GM18502 (cell line): Measurements from ENCODE around the gene MSL3.

Experiments
- ATAC-seq: cut with Tn5 transposase; IDR thresholded peaks from one replicate; pipeline ENCODE4 v1.9.1; 2021; ENCODE audit warnings: mild to moderate bottlenecking; ENCODE audit not compliant: unreplicated experiment, poor library complexity

Gene MSL3

GRCh38 chrX:11758400-11759171, 549 bp downstream of the MSL3 start:
- peak; percentile 40 for ATAC-seq

- no peak for ATAC-seq
Measured at GRCh38 chrX:11759172-11759460, 1.1 kb downstream of the MSL3 start.

GRCh38 chrX:11759461-11760311, 1.6 kb downstream of the MSL3 start:
- ATAC-seq = peak; percentile 82

GRCh38 chrX:11760958-11761357, 2.9 kb downstream of the MSL3 start:
- ATAC-seq = no peak

GRCh38 chrX:11764602-11765067, 6.6 kb downstream of the MSL3 start:
- ATAC-seq = no peak

GRCh38 chrX:11765449-11765848, 7.4 kb downstream of the MSL3 start:
- no peak for ATAC-seq

GRCh38 chrX:11766487-11766886, 8.4 kb downstream of the MSL3 start:
- no peak for ATAC-seq

GRCh38 chrX:11768039-11768438, 10.0 kb downstream of the MSL3 start:
- peak; percentile 80 for ATAC-seq

- peak; percentile 75 for ATAC-seq
Measured at GRCh38 chrX:11770320-11770719, 12.3 kb downstream of the MSL3 start.

- ATAC-seq = no peak
Measured at GRCh38 chrX:11778230-11778629, 20.2 kb downstream of the MSL3 start.

- ATAC-seq = no peak
Measured at GRCh38 chrX:11781133-11781532, 23.1 kb downstream of the MSL3 start.

- no peak for ATAC-seq
Measured at GRCh38 chrX:11781734-11782370, 23.8 kb downstream of the MSL3 start.

- no peak for ATAC-seq
Measured at GRCh38 chrX:11784543-11784942, 26.5 kb downstream of the MSL3 start.

- ATAC-seq = no peak
Measured at GRCh38 chrX:11786862-11787261, 28.8 kb downstream of the MSL3 start.

- ATAC-seq = no peak
Measured at GRCh38 chrX:11787564-11787963, 29.5 kb downstream of the MSL3 start.

- no peak for ATAC-seq
Measured at GRCh38 chrX:11789809-11790208, 31.8 kb downstream of the MSL3 start.

- ATAC-seq = no peak
Measured at GRCh38 chrX:11791090-11791489, 33.1 kb downstream of the MSL3 start.

- no peak for ATAC-seq
Measured at GRCh38 chrX:11791537-11791936, 33.5 kb downstream of the MSL3 start.

GRCh38 chrX:11792461-11793421, 34.7 kb downstream of the MSL3 start:
- ATAC-seq = peak; percentile 86

GRCh38 chrX:11793734-11794133, 35.7 kb downstream of the MSL3 start:
- ATAC-seq = no peak
